Endothelial cell of umbilical vein (primary cell): ENCODE results near the gene PRLR. TPM values are rescaled to one million over a fixed set of nuclear protein-coding genes. Genes with fewer than 3 reads are reported as not detected.

Experiments
- BruUV-seq: library from RNA; stranded (reverse); fragments of 400-500 nt; replicated peaks from 2 replicates; lab custom pipeline; 2021; lab: Mats Ljungman, UMichigan
- CTCF ChIA-PET: fragments of 300-600, 350-600 bp; sonication (Branson Sonifier 250); formaldehyde crosslinking; loops from one replicate; lab custom pipeline; 2021; ENCODE audit warnings: antibody characterized with exemption, inconsistent platforms; lab: Charles Lee
- POLR2A ChIA-PET: fragments of 300-600, 350-600 bp; sonication (Branson Sonifier 250); formaldehyde crosslinking; loops from one replicate; lab custom pipeline; 2021; ENCODE audit warnings: antibody characterized with exemption, inconsistent platforms; lab: Charles Lee
- DNase-seq: peaks from one replicate; pipeline ENCODE4 v3.0.0-alpha.2; 2011; ENCODE audit warnings: low read depth, low spot score
- FAIRE-seq: peaks from 2 replicates; lab custom pipeline; 2011; peaks lifted over from hg19 to GRCh38; lab: Jason Lieb, UNC
- H2AFZ ChIP-seq: 2 replicates; pipeline ENCODE4 v1.6.0; 2012; ENCODE audit warnings: low read depth, low read length, control low read depth, inconsistent platforms
- H3K27ac ChIP-seq: 2 replicates; pipeline ENCODE4 v1.5.1; 2011; ENCODE audit warnings: low read depth, mild to moderate bottlenecking, control low read depth, low read length, moderate library complexity; ENCODE audit not compliant: insufficient read depth
- H3K27me3 ChIP-seq, 2 experiments: 2 replicates each; pipeline versions ENCODE4 v1.6.0 to v1.6.1; 2011; ENCODE audit warnings: low read length in 2 of 2, mixed read lengths in 1 of 2; ENCODE audit not compliant: control insufficient read depth in 2 of 2, insufficient read depth in 2 of 2
- H3K36me3 ChIP-seq, 2 experiments: 2 replicates in 1 of 2; 3 replicates in 1 of 2; pipeline ENCODE4 v1.5.1; 2011; ENCODE audit warnings: low read length in 2 of 2, mild to moderate bottlenecking in 1 of 2, moderate library complexity in 1 of 2; ENCODE audit not compliant: control insufficient read depth in 2 of 2, insufficient read depth in 2 of 2; ENCODE audit errors: extremely low read depth in 1 of 2
- H3K4me1 ChIP-seq: 3 replicates; pipeline ENCODE4 v1.5.1; 2011; ENCODE audit warnings: mild to moderate bottlenecking, low read length; ENCODE audit not compliant: control insufficient read depth, insufficient read depth; ENCODE audit errors: extremely low read depth
- H3K4me2 ChIP-seq: 2 replicates; pipeline ENCODE4 v1.6.1; 2011; ENCODE audit warnings: low read length, control low read depth, mixed read lengths; ENCODE audit not compliant: insufficient read depth
- H3K4me3 ChIP-seq, 3 experiments: fragments of 200-600 bp in 1 of 3; sonication (generic), shearing (Covaris generic) in 1 of 3; replicated peaks in 1 of 3; 2 replicates each; pipeline ENCODE4 v1.5.1; 2011 to 2016; ENCODE audit warnings: control low read depth in 3 of 3, low read length in 3 of 3, mild to moderate bottlenecking in 2 of 3, inconsistent platforms in 1 of 3, low read depth in 1 of 3, moderate library complexity in 1 of 3; ENCODE audit not compliant: insufficient read depth in 1 of 3
- H3K79me2 ChIP-seq: 2 replicates; pipeline ENCODE4 v1.6.0; 2012; ENCODE audit warnings: low read length, inconsistent platforms; ENCODE audit not compliant: control insufficient read depth, insufficient read depth
- H3K9ac ChIP-seq: replicated peaks from 2 replicates; pipeline ENCODE3; 2011; ENCODE audit warnings: low read length, control low read depth; ENCODE audit not compliant: insufficient read depth; ENCODE audit errors: extremely low read depth
- H3K9me1 ChIP-seq: replicated peaks from 3 replicates; pipeline ENCODE4 v1.6.0; 2011; ENCODE audit warnings: mild to moderate bottlenecking, low read length; ENCODE audit not compliant: control insufficient read depth, insufficient read depth; ENCODE audit errors: extremely low read depth
- H3K9me3 ChIP-seq: replicated peaks from 2 replicates; pipeline ENCODE4 v1.5.1; 2012; ENCODE audit warnings: low read length, inconsistent platforms; ENCODE audit not compliant: control insufficient read depth, insufficient read depth
- H4K20me1 ChIP-seq: replicated peaks from 2 replicates; pipeline ENCODE3; 2011; ENCODE audit warnings: mild to moderate bottlenecking, low read length; ENCODE audit not compliant: control insufficient read depth, insufficient read depth; ENCODE audit errors: extremely low read depth
- EZH2 ChIP-seq: IDR thresholded peaks from 2 replicates; pipeline ENCODE4 v1.6.1; 2012; ENCODE audit warnings: borderline replicate concordance, low read depth, mild to moderate bottlenecking, moderate library complexity, low read length, inconsistent platforms; ENCODE audit not compliant: severe bottlenecking
- FOS ChIP-seq: IDR thresholded peaks from 2 replicates; pipeline ENCODE4 v1.6.1; 2011; ENCODE audit warnings: mild to moderate bottlenecking, low read length, moderate library complexity, borderline replicate concordance; ENCODE audit not compliant: insufficient read depth
- GATA2 ChIP-seq: IDR thresholded peaks from 2 replicates; pipeline ENCODE4 v1.7.0; 2011; ENCODE audit warnings: low read depth, mild to moderate bottlenecking, moderate library complexity, mixed read lengths, low read length; ENCODE audit not compliant: insufficient read length, insufficient read depth
- JUN ChIP-seq: IDR thresholded peaks from 2 replicates; pipeline ENCODE4 v1.6.1; 2011; ENCODE audit warnings: borderline replicate concordance, low read depth; ENCODE audit not compliant: insufficient read length, insufficient read depth
- MAX ChIP-seq: IDR thresholded peaks from 2 replicates; pipeline ENCODE4 v1.6.1; 2011; ENCODE audit not compliant: insufficient read depth, insufficient read length
- MYC ChIP-seq: IDR thresholded peaks from one replicate; pipeline ENCODE4 v1.6.1; 2011; ENCODE audit warnings: mild to moderate bottlenecking, low read depth, low read length
- POLR2A ChIP-seq: IDR thresholded peaks from 2 replicates; pipeline ENCODE4 v1.6.1; 2012; ENCODE audit warnings: low read depth, mild to moderate bottlenecking, control low read depth, low read length
- POLR2AphosphoS5 ChIP-seq: IDR thresholded peaks from 2 replicates; pipeline ENCODE4 v1.6.1; 2012; ENCODE audit warnings: low read depth, mild to moderate bottlenecking, control low read depth, low read length, moderate library complexity; ENCODE audit not compliant: insufficient read depth
- dilution Hi-C: fragments of 300-500 bp; cut with MboI; formaldehyde crosslinking; loops from one replicate; pipeline ENCODE4 v1.15.0; 2019; ENCODE audit warnings: low sequenced_read_pairs; ENCODE audit not compliant: extremely low pct_ligation_motif_present
- intact Hi-C: fragments of 100-400 bp; cut with micrococcal nuclease; formaldehyde crosslinking; loops from one replicate; pipeline ENCODE4 v1.10.0; 2022
- polyA plus RNA-seq, 4 experiments: library from polyadenylated mRNA; depleted of rRNA in 3 of 4; stranded (reverse) in 3 of 4; unstranded in 1 of 4; fragments of >200 nt; gene quantifications; 2 replicates each; pipeline versions ENCODE4 v1.2.1 to v1.2.3, GENCODE V29; 2011 to 2012; ENCODE audit warnings: missing spikeins in 1 of 4
- total RNA-seq: library from RNA; stranded (reverse); gene quantifications from 2 replicates; pipeline ENCODE4 v1.2.3, GENCODE V29; 2021
- TF ChIP-seq, protein P1 (sequence below), 2 donors: IDR thresholded peaks; 1 replicate in 1 of 2; 2 replicates in 1 of 2; pipeline ENCODE4 v1.5.1; 2011; ENCODE audit warnings: low read length in 2 of 2, mild to moderate bottlenecking in 2 of 2, moderate library complexity in 2 of 2, control low read depth in 1 of 2, inconsistent platforms in 1 of 2, low read depth in 1 of 2; ENCODE audit not compliant: insufficient read depth in 1 of 2; ENCODE audit errors: extremely low read depth in 1 of 2

Gene PRLR
- total and polyA plus RNA-seq, 2 donors (not counting 3 experiments of a cell fraction or from before 2014, with no cell fraction given) = not detected

DNA sequence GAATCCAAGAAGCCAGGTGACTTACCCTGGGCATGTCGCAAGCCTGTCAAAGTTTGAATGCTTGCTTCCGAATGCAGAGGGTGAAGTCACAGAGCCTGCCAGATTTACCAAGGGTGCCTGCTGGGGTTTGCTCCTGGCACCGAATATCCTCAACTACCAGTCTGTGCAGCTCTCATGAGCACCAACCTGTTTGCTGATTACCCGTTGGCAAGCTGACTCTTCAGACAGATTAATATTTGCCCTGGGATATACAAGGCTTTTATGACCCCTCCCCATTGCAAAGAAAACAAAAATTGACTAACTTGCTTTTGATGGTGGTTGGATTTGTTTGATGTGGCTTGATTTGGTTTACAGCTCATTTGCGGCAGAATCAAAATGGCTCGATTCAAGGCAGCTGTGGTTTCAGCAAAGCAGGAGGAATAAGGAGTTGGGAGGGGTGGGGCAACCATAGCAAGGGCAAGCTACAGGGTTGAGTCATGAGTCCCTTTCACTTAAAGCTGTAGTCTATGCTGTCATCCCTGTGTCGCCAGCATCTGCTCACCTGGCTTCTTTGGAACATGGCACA is 100.3 kb downstream of the PRLR start:
- BruUV-seq = no TSS peak

DNA sequence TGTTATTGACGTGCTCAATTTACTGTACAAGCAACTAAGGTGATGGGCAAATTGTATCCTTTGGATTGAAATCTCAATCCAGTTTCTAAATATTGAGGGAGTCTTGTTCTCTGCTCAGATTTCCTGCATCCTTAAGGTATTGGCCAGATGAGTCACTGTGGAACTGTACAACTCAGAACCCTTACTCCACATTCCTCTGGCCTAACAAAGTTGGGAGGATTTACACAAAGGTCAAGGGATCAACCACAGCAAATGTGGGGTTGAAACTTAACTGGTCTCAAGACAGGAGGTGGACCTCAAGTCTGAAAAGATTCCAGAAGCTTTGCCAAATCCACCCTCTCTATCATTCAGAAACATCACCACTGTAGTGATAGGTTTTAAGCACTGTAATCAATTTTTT is 101.0 kb downstream of the PRLR start:
- FAIRE-seq (no peak), DNase-seq (no peak)
- H3K36me3 ChIP-seq = no peaks in the 10 kb centered on the region
- H3K4me2 ChIP-seq = no peak overlapping the region
- no peak overlapping the region for H3K9ac ChIP-seq
- no peak overlapping the region for H2AFZ ChIP-seq
- H3K9me1 ChIP-seq = no peaks in the 10 kb centered on the region
- POLR2A ChIA-PET = no interaction called here
- no peak overlapping the region for H3K4me3 ChIP-seq
- no peaks in the 10 kb centered on the region for H4K20me1 ChIP-seq
- H3K27ac ChIP-seq = no peak overlapping the region
- BruUV-seq = no TSS peak
- H3K79me2 ChIP-seq = no peaks in the 10 kb centered on the region
- no peaks in the 10 kb centered on the region for H3K4me1 ChIP-seq
- intact Hi-C loops (no loop called here), dilution Hi-C loops (no loop called here)
- no peak for TF ChIP-seq JUN
- no peak for TF ChIP-seq MAX
- TF ChIP-seq FOS = no peak
- TF ChIP-seq MYC = no peak
- TF ChIP-seq POLR2A = no peak
- TF ChIP-seq, protein P1, sequence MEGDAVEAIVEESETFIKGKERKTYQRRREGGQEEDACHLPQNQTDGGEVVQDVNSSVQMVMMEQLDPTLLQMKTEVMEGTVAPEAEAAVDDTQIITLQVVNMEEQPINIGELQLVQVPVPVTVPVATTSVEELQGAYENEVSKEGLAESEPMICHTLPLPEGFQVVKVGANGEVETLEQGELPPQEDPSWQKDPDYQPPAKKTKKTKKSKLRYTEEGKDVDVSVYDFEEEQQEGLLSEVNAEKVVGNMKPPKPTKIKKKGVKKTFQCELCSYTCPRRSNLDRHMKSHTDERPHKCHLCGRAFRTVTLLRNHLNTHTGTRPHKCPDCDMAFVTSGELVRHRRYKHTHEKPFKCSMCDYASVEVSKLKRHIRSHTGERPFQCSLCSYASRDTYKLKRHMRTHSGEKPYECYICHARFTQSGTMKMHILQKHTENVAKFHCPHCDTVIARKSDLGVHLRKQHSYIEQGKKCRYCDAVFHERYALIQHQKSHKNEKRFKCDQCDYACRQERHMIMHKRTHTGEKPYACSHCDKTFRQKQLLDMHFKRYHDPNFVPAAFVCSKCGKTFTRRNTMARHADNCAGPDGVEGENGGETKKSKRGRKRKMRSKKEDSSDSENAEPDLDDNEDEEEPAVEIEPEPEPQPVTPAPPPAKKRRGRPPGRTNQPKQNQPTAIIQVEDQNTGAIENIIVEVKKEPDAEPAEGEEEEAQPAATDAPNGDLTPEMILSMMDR (IDR thresholded peaks at IDR 0.05; ENCODE audit: extremely low read depth in 1 of 2, insufficient read depth in 1 of 2, low read depth in 1 of 2, low read length in 2 of 2) = no peak
- no peak for TF ChIP-seq POLR2AphosphoS5
- TF ChIP-seq EZH2 = no peak
- TF ChIP-seq GATA2 = no peak
- no peaks in the 10 kb centered on the region for H3K9me3 ChIP-seq
- CTCF ChIA-PET = no interaction called here
- H3K27me3 ChIP-seq = no peaks in the 10 kb centered on the region

More for the DNA sequence above, 100.3 kb downstream of the PRLR start:
- no peaks in the 10 kb centered on the region for H3K9me3 ChIP-seq
- intact Hi-C loops (no loop called here), dilution Hi-C loops (no loop called here)
- POLR2A ChIA-PET = no interaction called here
- no peaks in the 10 kb centered on the region for H3K36me3 ChIP-seq
- no peak overlapping the region for H2AFZ ChIP-seq
- H3K9ac ChIP-seq = no peak overlapping the region
- no peak overlapping the region for H3K27ac ChIP-seq
- H3K9me1 ChIP-seq = no peaks in the 10 kb centered on the region
- H3K79me2 ChIP-seq = no peaks in the 10 kb centered on the region
- DNase-seq (no peak), FAIRE-seq (no peak)
- TF ChIP-seq POLR2A (no peak), JUN (no peak)
- CTCF ChIA-PET = no interaction called here
- H3K27me3 ChIP-seq = no peaks in the 10 kb centered on the region
- H4K20me1 ChIP-seq = no peaks in the 10 kb centered on the region
- no peak overlapping the region for H3K4me3 ChIP-seq
- no peak overlapping the region for H3K4me2 ChIP-seq
- no peaks in the 10 kb centered on the region for H3K4me1 ChIP-seq
